HepG2 (cell line): ENCODE measurements around the gene MAN2C1. TPM values are rescaled to one million over a fixed set of nuclear protein-coding genes. Genes with fewer than 3 reads are reported as not detected.

Experiments used
- ASH2L ChIP-seq: fragments of 300-600, 200-600 bp; sonication (generic); IDR thresholded peaks from 2 replicates; pipeline ENCODE4 v1.7.0; 2017; ENCODE audit warnings: low read depth, mild to moderate bottlenecking, moderate library complexity, mixed read lengths, low read length; ENCODE audit not compliant: insufficient read length
- CBX1 ChIP-seq: IDR thresholded peaks from one replicate; pipeline ENCODE4 v1.6.1; 2016; ENCODE audit warnings: antibody characterized with exemption, low read depth
- ELF1 ChIP-seq: sonication (generic); formaldehyde crosslinking; IDR thresholded peaks from 2 replicates; pipeline ENCODE4 v1.4.0; 2020; ENCODE audit warnings: missing genetic modification reagents
- HMG20A ChIP-seq: IDR thresholded peaks from 2 replicates; pipeline ENCODE4 v1.6.1; 2016; ENCODE audit warnings: borderline replicate concordance
- KAT7 ChIP-seq: IDR thresholded peaks from 2 replicates; pipeline ENCODE4 v1.6.1; 2018; ENCODE audit warnings: borderline replicate concordance, missing compliant biosample characterization
- KLF15 ChIP-seq: sonication (generic); formaldehyde crosslinking; IDR thresholded peaks from 2 replicates; pipeline ENCODE4 v1.8.1; 2023; ENCODE audit warnings: borderline replicate concordance, mild to moderate bottlenecking, inconsistent platforms, missing genetic modification reagents, mixed read lengths
- MIER2 ChIP-seq: IDR thresholded peaks from 2 replicates; pipeline ENCODE4 v1.6.1; 2016; ENCODE audit warnings: missing biosample characterization, missing genetic modification reagents
- NR1H2 ChIP-seq: sonication (generic); formaldehyde crosslinking; IDR thresholded peaks from 2 replicates; pipeline ENCODE4 v1.8.1; 2022; ENCODE audit warnings: low read depth, missing genetic modification reagents, borderline replicate concordance
- PPARG ChIP-seq: conservative IDR thresholded peaks from 2 replicates; pipeline ENCODE4 v1.6.1; 2016; ENCODE audit warnings: missing biosample characterization, missing genetic modification reagents
- SNAI1 ChIP-seq: sonication (generic); formaldehyde crosslinking; IDR thresholded peaks from 2 replicates; pipeline ENCODE4 v1.5.0; 2020; ENCODE audit warnings: mild to moderate bottlenecking, missing genetic modification reagents, borderline replicate concordance
- WIZ ChIP-seq: sonication (generic); formaldehyde crosslinking; IDR thresholded peaks from 2 replicates; pipeline ENCODE4 v1.5.1; 2020; ENCODE audit warnings: mild to moderate bottlenecking, missing genetic modification reagents
- YY1 ChIP-seq: IDR thresholded peaks from 2 replicates; pipeline ENCODE4 v1.6.1; 2011; ENCODE audit warnings: low read length, low read depth, moderate library complexity, mild to moderate bottlenecking; ENCODE audit not compliant: insufficient read depth, insufficient replicate concordance
- ZNF17 ChIP-seq: sonication (generic); formaldehyde crosslinking; IDR thresholded peaks from 2 replicates; pipeline ENCODE4 v1.5.0; 2020; ENCODE audit warnings: mild to moderate bottlenecking, missing genetic modification reagents
- ZNF329 ChIP-seq: sonication (generic); formaldehyde crosslinking; IDR thresholded peaks from 2 replicates; pipeline ENCODE4 v1.9.0; 2021; ENCODE audit warnings: low read depth, mild to moderate bottlenecking, missing genetic modification reagents
- ZNF749 ChIP-seq: sonication (generic); formaldehyde crosslinking; IDR thresholded peaks from 2 replicates; pipeline ENCODE4 v1.8.0; 2022; ENCODE audit warnings: mild to moderate bottlenecking, missing genetic modification reagents, moderate library complexity, borderline replicate concordance
- ZNF776 ChIP-seq: sonication (generic); formaldehyde crosslinking; IDR thresholded peaks from 2 replicates; pipeline ENCODE4 v1.4.0; 2020; ENCODE audit warnings: mild to moderate bottlenecking, missing genetic modification reagents
- ZSCAN12 ChIP-seq: sonication (generic); formaldehyde crosslinking; IDR thresholded peaks from 2 replicates; pipeline ENCODE4 v1.9.0; 2021; ENCODE audit warnings: mild to moderate bottlenecking, missing genetic modification reagents
- polyA plus RNA-seq, 8 experiments: library from polyadenylated mRNA; depleted of rRNA in 3 of 8; stranded (reverse) in 7 of 8; unstranded in 1 of 8; fragments of >200 nt; fragmentation: Illumina TruSeq in 4 of 8; extraction: Trizol in 4 of 8; gene quantifications; 2 replicates each; pipeline versions ENCODE4 v1.2.1 to v1.2.3, GENCODE V29; 2011 to 2016; ENCODE audit warnings: low read depth in 4 of 8, missing spikeins in 1 of 8, mixed read lengths in 1 of 8; ENCODE audit not compliant: insufficient read depth in 1 of 8
- total RNA-seq, 5 experiments: library from RNA; depleted of rRNA; stranded (reverse); fragments of >200 nt; fragmentation: Illumina TruSeq; extraction: Trizol; gene quantifications; 2 replicates each; pipeline ENCODE4 v1.2.3, GENCODE V29; 2016; ENCODE audit warnings: low read depth in 1 of 5
- TF ChIP-seq, protein P1 (sequence below): IDR thresholded peaks from 2 replicates; pipeline ENCODE4 v1.6.1; 2016; ENCODE audit warnings: missing compliant biosample characterization, missing genetic modification reagents, borderline replicate concordance
- TF ChIP-seq, protein P2 (sequence below): sonication (generic); formaldehyde crosslinking; IDR thresholded peaks from 2 replicates; pipeline ENCODE4 v1.8.0; 2023; ENCODE audit warnings: mild to moderate bottlenecking, missing genetic modification reagents
- TF ChIP-seq, protein P3 (sequence below): sonication (generic); formaldehyde crosslinking; IDR thresholded peaks from 2 replicates; pipeline ENCODE4 v1.4.0; 2020; ENCODE audit warnings: missing genetic modification reagents, borderline replicate concordance
- TF ChIP-seq, protein P4 (sequence below): sonication (generic); formaldehyde crosslinking; IDR thresholded peaks from 2 replicates; pipeline ENCODE4 v1.4.0; 2020; ENCODE audit warnings: missing genetic modification reagents

MAN2C1 gene
- total and polyA plus RNA-seq, 2 of the 13 experiments (the other 11 are each of a cell fraction or from before 2014, with no cell fraction given), result 62.6 to 71.0 TPM

- TF ChIP-seq YY1, result peak; percentile 95
- TF ChIP-seq PPARG (CRISPR knock-in tag), result peak; percentile 68
- peak; percentile 63; the same call in 1 of the 2 replicates for TF ChIP-seq KAT7 (CRISPR knock-in tag)
- TF ChIP-seq ZNF776, result peak; percentile 22; the same call in 1 of the 2 replicates
- TF ChIP-seq SNAI1 (CRISPR knock-in tag), result no peak
- peak; percentile 79 for TF ChIP-seq NR1H2 (CRISPR knock-in tag)
- TF ChIP-seq ELF1 (CRISPR knock-in tag), result peak; percentile 91
- no peak for TF ChIP-seq ZNF17
- TF ChIP-seq HMG20A (CRISPR knock-in tag), result no peak; the same call in 1 of the 2 replicates
- TF ChIP-seq, protein P1, sequence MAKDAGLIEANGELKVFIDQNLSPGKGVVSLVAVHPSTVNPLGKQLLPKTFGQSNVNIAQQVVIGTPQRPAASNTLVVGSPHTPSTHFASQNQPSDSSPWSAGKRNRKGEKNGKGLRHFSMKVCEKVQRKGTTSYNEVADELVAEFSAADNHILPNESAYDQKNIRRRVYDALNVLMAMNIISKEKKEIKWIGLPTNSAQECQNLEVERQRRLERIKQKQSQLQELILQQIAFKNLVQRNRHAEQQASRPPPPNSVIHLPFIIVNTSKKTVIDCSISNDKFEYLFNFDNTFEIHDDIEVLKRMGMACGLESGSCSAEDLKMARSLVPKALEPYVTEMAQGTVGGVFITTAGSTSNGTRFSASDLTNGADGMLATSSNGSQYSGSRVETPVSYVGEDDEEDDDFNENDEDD, result no peak
- TF ChIP-seq, protein P2, sequence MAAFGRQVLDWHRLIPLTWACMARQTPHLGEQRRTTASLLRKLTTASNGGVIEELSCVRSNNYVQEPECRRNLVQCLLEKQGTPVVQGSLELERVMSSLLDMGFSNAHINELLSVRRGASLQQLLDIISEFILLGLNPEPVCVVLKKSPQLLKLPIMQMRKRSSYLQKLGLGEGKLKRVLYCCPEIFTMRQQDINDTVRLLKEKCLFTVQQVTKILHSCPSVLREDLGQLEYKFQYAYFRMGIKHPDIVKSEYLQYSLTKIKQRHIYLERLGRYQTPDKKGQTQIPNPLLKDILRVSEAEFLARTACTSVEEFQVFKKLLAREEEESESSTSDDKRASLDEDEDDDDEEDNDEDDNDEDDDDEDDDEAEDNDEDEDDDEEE (CRISPR knock-in tag), result no peak; the same call in 1 of the 2 replicates
- no peak; the same call in 1 of the 2 replicates for TF ChIP-seq ZSCAN12 (CRISPR knock-in tag)
- peak; percentile 42; the same call in 1 of the 2 replicates for TF ChIP-seq ZNF749
- TF ChIP-seq ASH2L, result peak; percentile 97
- no peak; the same call in 1 of the 2 replicates for TF ChIP-seq KLF15 (CRISPR knock-in tag)
- TF ChIP-seq MIER2 (CRISPR knock-in tag), result no peak; the same call in 1 of the 2 replicates
- TF ChIP-seq WIZ (CRISPR knock-in tag), result no peak
- TF ChIP-seq, protein P3, sequence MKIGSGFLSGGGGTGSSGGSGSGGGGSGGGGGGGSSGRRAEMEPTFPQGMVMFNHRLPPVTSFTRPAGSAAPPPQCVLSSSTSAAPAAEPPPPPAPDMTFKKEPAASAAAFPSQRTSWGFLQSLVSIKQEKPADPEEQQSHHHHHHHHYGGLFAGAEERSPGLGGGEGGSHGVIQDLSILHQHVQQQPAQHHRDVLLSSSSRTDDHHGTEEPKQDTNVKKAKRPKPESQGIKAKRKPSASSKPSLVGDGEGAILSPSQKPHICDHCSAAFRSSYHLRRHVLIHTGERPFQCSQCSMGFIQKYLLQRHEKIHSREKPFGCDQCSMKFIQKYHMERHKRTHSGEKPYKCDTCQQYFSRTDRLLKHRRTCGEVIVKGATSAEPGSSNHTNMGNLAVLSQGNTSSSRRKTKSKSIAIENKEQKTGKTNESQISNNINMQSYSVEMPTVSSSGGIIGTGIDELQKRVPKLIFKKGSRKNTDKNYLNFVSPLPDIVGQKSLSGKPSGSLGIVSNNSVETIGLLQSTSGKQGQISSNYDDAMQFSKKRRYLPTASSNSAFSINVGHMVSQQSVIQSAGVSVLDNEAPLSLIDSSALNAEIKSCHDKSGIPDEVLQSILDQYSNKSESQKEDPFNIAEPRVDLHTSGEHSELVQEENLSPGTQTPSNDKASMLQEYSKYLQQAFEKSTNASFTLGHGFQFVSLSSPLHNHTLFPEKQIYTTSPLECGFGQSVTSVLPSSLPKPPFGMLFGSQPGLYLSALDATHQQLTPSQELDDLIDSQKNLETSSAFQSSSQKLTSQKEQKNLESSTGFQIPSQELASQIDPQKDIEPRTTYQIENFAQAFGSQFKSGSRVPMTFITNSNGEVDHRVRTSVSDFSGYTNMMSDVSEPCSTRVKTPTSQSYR (CRISPR knock-in tag), result peak; percentile 42; the same call in 1 of the 2 replicates
- TF ChIP-seq, protein P4, sequence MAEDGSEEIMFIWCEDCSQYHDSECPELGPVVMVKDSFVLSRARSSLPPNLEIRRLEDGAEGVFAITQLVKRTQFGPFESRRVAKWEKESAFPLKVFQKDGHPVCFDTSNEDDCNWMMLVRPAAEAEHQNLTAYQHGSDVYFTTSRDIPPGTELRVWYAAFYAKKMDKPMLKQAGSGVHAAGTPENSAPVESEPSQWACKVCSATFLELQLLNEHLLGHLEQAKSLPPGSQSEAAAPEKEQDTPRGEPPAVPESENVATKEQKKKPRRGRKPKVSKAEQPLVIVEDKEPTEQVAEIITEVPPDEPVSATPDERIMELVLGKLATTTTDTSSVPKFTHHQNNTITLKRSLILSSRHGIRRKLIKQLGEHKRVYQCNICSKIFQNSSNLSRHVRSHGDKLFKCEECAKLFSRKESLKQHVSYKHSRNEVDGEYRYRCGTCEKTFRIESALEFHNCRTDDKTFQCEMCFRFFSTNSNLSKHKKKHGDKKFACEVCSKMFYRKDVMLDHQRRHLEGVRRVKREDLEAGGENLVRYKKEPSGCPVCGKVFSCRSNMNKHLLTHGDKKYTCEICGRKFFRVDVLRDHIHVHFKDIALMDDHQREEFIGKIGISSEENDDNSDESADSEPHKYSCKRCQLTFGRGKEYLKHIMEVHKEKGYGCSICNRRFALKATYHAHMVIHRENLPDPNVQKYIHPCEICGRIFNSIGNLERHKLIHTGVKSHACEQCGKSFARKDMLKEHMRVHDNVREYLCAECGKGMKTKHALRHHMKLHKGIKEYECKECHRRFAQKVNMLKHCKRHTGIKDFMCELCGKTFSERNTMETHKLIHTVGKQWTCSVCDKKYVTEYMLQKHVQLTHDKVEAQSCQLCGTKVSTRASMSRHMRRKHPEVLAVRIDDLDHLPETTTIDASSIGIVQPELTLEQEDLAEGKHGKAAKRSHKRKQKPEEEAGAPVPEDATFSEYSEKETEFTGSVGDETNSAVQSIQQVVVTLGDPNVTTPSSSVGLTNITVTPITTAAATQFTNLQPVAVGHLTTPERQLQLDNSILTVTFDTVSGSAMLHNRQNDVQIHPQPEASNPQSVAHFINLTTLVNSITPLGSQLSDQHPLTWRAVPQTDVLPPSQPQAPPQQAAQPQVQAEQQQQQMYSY, result no peak
- peak; percentile 66 for TF ChIP-seq CBX1
- TF ChIP-seq ZNF329 (CRISPR knock-in tag), result no peak
Observed at GRCh38 chr15:75367913-75368688, at the start of gene MAN2C1 (continued).
